GM12801 (cell line): ENCODE results near the gene HSPD1.

Source experiments
- CTCF ChIP-seq: IDR thresholded peaks from one replicate; pipeline ENCODE4 v1.5.1; 2011; ENCODE audit warnings: control low read depth; ENCODE audit not compliant: insufficient read length; ENCODE audit errors: extremely low read depth

Gene HSPD1

DNA sequence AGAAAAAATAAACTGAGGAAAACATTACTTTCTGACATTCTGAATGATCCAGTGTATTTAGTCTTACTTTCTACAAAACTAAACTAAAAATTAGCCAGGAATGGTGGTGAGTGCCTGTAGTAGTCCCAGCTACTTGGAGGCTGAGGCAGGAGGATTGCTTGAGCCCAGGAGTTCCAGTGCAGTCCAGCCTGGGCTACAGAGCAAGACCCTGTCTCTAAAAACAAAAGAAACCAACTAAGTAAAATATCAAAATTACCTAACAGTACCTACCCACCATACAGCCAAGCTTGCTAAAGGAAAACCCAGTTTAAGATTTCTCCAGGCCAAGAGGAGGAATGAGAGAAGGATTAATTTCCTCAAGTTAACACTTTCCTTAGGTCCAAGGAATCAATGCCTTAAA, 2.9 kb downstream of the HSPD1 start:
- no peak for TF ChIP-seq CTCF

DNA sequence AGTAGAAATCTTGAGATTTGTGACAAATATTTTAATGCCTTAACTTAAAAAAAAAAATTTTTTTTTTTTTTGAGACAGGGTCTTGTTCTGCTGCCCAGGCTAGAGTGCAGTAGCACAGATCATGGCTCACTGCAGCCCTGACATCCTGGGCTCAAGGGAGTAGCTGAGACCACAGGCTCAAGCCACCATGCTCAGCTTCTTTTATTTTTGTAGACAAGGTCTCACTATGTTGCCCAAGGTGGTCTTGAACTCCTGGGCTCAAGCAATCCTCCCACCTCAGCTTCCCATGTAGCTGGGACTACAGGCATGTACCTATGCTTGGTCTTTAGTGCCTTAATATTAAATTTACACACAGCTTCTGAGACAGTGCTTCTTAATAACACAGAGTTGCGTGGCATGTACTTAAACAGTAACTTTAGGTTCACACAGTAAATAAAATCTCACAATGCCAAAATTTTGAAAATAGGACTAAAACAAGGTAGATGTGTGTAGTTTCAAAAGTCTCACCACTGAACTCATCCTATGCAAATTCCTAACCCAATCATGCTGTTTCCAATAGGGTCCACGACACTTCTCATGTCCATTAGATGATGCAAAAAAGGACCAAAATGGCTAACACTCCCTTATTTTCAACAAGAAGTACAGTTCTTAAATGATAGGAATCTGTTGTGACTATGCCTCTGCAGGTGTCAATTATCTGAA, 4.1 kb downstream of the HSPD1 start:
- no peak for TF ChIP-seq CTCF

GRCh38 chr2:197487385-197487784, 12.3 kb downstream of the HSPD1 start:
- no peak for TF ChIP-seq CTCF

GRCh38 chr2:197486175-197486574, 13.5 kb downstream of the HSPD1 start:
- TF ChIP-seq CTCF: no peak

DNA sequence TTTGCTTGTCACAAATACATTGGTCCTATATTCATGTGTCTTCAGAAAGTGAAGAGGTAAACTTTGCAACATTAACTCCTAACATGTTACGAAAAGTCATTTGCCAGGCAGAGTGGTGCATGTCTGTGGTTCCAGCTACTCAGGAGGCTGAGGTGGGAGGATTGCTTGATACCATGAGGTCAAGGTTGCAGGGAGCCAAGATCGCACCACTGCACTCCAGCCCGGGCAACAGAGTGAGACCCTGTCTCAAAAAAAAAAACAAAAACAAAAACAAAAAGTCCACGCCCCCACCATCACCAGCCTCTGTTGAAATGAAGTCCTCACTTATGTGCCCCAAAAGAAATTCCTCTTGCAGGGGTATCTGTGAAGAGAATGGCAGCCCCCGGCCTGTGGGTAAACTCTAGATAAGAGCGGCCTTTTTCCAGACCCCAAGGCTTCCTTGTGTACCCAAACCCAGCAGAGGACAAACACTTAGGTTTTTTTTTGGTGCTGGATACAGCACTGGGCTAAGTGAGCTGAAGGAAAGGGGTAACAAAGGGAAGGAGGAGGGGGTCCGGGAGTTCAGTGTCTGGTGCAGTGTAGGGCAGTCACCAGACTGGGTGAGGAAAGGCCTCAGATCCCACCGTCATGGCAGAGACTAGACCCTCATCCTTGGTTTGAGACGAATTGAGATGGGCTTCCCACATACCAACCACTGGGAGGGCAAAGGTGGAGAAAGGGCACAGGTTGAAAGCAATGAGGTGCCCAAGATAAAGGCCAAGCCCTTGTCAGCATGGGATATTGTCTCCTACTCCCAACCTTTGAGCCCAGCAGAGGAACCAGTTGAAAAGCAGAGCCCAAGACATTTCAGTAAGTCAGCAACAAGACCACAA, 19.2 kb downstream of the HSPD1 start:
- no peak for TF ChIP-seq CTCF

DNA sequence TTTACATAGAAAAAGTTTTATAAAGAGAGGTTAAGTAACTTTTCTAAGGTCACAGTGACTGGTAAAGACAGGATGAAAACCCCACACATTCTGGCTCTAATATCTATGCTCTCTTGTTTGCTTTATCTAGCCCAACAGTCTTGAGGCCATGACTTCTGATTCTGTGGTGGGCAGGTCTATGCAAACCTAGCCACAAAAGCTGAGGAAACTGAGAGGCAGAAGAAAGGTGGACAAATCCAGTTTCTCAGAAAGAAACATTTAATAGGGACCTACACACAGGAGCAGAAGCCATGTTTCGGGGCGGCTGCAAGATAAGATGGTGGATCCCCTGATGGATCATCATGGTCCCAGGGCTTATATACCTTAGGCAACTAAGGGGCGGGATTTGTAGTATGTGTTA, 21.8 kb downstream of the HSPD1 start:
- TF ChIP-seq CTCF: no peak

GRCh38 chr2:197472166-197472565, 27.5 kb downstream of the HSPD1 start:
- TF ChIP-seq CTCF: no peak
